HepG2 (cell line): ENCODE results near the gene PALM. TPM values are rescaled to one million over a fixed set of nuclear protein-coding genes. Genes with fewer than 3 reads are reported as not detected.

Source experiments
- ATF1 ChIP-seq: IDR thresholded peaks from 2 replicates; pipeline ENCODE4 v1.6.1; 2016; ENCODE audit warnings: mild to moderate bottlenecking, control low read depth
- ATF2 ChIP-seq: sonication (generic); formaldehyde crosslinking; IDR thresholded peaks from 2 replicates; pipeline ENCODE4 v1.4.0; 2020; ENCODE audit warnings: missing genetic modification reagents
- ATF7 ChIP-seq, 2 experiments: fragments of 450-650 bp in 1 of 2; sonication (generic) in 1 of 2; formaldehyde crosslinking in 1 of 2; IDR thresholded peaks; 2 replicates each; pipeline versions ENCODE4 v1.4.0 to v1.6.1; 2016 to 2020; ENCODE audit warnings: antibody characterized with exemption in 1 of 2, mild to moderate bottlenecking in 1 of 2, missing genetic modification reagents in 1 of 2
- CENPBD1 ChIP-seq: sonication (generic); formaldehyde crosslinking; IDR thresholded peaks from 2 replicates; pipeline ENCODE4 v1.8.0; 2022; ENCODE audit warnings: missing genetic modification reagents, low read depth, mild to moderate bottlenecking, borderline replicate concordance
- CHCHD3 ChIP-seq: sonication (generic); formaldehyde crosslinking; IDR thresholded peaks from 2 replicates; pipeline ENCODE4 v1.8.0; 2022; ENCODE audit warnings: mild to moderate bottlenecking, missing genetic modification reagents, moderate library complexity
- GRHL1 ChIP-seq: sonication (generic); formaldehyde crosslinking; conservative IDR thresholded peaks from 2 replicates; pipeline ENCODE4 v1.8.0; 2022; ENCODE audit warnings: missing genetic modification reagents
- GTF3A ChIP-seq: sonication (generic); formaldehyde crosslinking; conservative IDR thresholded peaks from 2 replicates; pipeline ENCODE4 v1.4.0; 2020; ENCODE audit warnings: mild to moderate bottlenecking, missing genetic modification reagents
- HMGXB4 ChIP-seq, 2 experiments: sonication (generic) in 1 of 2; formaldehyde crosslinking in 1 of 2; IDR thresholded peaks; 2 replicates each; pipeline versions ENCODE4 v1.4.0 to v1.6.1; 2018 to 2020; ENCODE audit warnings: missing genetic modification reagents in 2 of 2, borderline replicate concordance in 1 of 2, low read depth in 1 of 2, mild to moderate bottlenecking in 1 of 2, missing biosample characterization in 1 of 2
- ISL2 ChIP-seq: sonication (generic); formaldehyde crosslinking; IDR thresholded peaks from 2 replicates; pipeline ENCODE4 v1.5.0; 2020; ENCODE audit warnings: missing genetic modification reagents
- MAX ChIP-seq: IDR thresholded peaks from 2 replicates; pipeline ENCODE4 v1.6.1; 2012; ENCODE audit warnings: inconsistent platforms
- MEIS1 ChIP-seq: sonication (generic); formaldehyde crosslinking; IDR thresholded peaks from 2 replicates; pipeline ENCODE4 v1.9.0; 2021; ENCODE audit warnings: mild to moderate bottlenecking, missing genetic modification reagents, moderate library complexity, borderline replicate concordance
- NFE2L2 ChIP-seq: fragments of 150-350 bp; IDR thresholded peaks from 2 replicates; pipeline ENCODE4 v1.6.1; 2014; ENCODE audit warnings: low read length
- SAP130 ChIP-seq: IDR thresholded peaks from 2 replicates; pipeline ENCODE4 v1.6.1; 2016; ENCODE audit warnings: low read depth
- SRY ChIP-seq: sonication (generic); formaldehyde crosslinking; IDR thresholded peaks from 2 replicates; pipeline ENCODE4 v1.8.0; 2022; ENCODE audit warnings: mild to moderate bottlenecking, missing genetic modification reagents
- TEAD2 ChIP-seq: sonication (generic); formaldehyde crosslinking; IDR thresholded peaks from 2 replicates; pipeline ENCODE4 v1.9.0; 2021; ENCODE audit warnings: missing genetic modification reagents
- ZBTB49 ChIP-seq: sonication (generic); formaldehyde crosslinking; IDR thresholded peaks from 2 replicates; pipeline ENCODE4 v1.4.0; 2020; ENCODE audit warnings: missing genetic modification reagents, borderline replicate concordance
- ZMYM4 ChIP-seq: sonication (generic); formaldehyde crosslinking; IDR thresholded peaks from 2 replicates; pipeline ENCODE4 v1.8.1; 2023; ENCODE audit warnings: mild to moderate bottlenecking, missing genetic modification reagents
- ZNF256 ChIP-seq: sonication (generic); formaldehyde crosslinking; conservative IDR thresholded peaks from 2 replicates; pipeline ENCODE4 v1.4.0; 2020; ENCODE audit warnings: missing genetic modification reagents
- ZNF431 ChIP-seq: sonication (generic); formaldehyde crosslinking; IDR thresholded peaks from 2 replicates; pipeline ENCODE4 v1.9.0; 2022; ENCODE audit warnings: missing genetic modification reagents, low read depth, mild to moderate bottlenecking, borderline replicate concordance
- ZNF747 ChIP-seq: sonication (generic); formaldehyde crosslinking; IDR thresholded peaks from 2 replicates; pipeline ENCODE4 v1.8.1; 2023; ENCODE audit warnings: missing genetic modification reagents, mild to moderate bottlenecking, borderline replicate concordance
- polyA plus RNA-seq, 8 experiments: library from polyadenylated mRNA; depleted of rRNA in 3 of 8; stranded (reverse) in 7 of 8; unstranded in 1 of 8; fragments of >200 nt; fragmentation: Illumina TruSeq in 4 of 8; extraction: Trizol in 4 of 8; gene quantifications; 2 replicates each; pipeline versions ENCODE4 v1.2.1 to v1.2.3, GENCODE V29; 2011 to 2016; ENCODE audit warnings: low read depth in 4 of 8, missing spikeins in 1 of 8, mixed read lengths in 1 of 8; ENCODE audit not compliant: insufficient read depth in 1 of 8
- total RNA-seq, 5 experiments: library from RNA; depleted of rRNA; stranded (reverse); fragments of >200 nt; fragmentation: Illumina TruSeq; extraction: Trizol; gene quantifications; 2 replicates each; pipeline ENCODE4 v1.2.3, GENCODE V29; 2016; ENCODE audit warnings: low read depth in 1 of 5

PALM gene
- total and polyA plus RNA-seq, 2 of the 13 experiments (the other 11 are each of a cell fraction or from before 2014, with no cell fraction given): 4.0 to 9.7 TPM

- TF ChIP-seq HMGXB4 (CRISPR knock-in tag; IDR thresholded peaks at IDR 0.05; ENCODE audit: borderline replicate concordance in 1 of 2, low read depth in 1 of 2): peak; percentile 64 to 79; a peak in 3 of 4 replicates
- no peak for TF ChIP-seq NFE2L2
- TF ChIP-seq ZMYM4: peak; percentile 67; the same call in 1 of the 2 replicates
- TF ChIP-seq GTF3A: no peak
- TF ChIP-seq GRHL1 (CRISPR knock-in tag): no peak
- TF ChIP-seq ATF1 (CRISPR knock-in tag): no peak
- 0 out of 2 replicates have a peak, but pooled peaks have one; percentile 37 for TF ChIP-seq ISL2 (CRISPR knock-in tag)
- peak; percentile 95 for TF ChIP-seq MAX
- no peak for TF ChIP-seq ATF7 (IDR thresholded peaks at IDR 0.05)
- no peak for TF ChIP-seq ATF7 (CRISPR knock-in tag; IDR thresholded peaks at IDR 0.05)
- no peak for TF ChIP-seq ZNF431 (CRISPR knock-in tag)
- TF ChIP-seq ATF2: peak; percentile 73; the same call in 1 of the 2 replicates
- no peak for TF ChIP-seq SRY (CRISPR knock-in tag)
- no peak for TF ChIP-seq CENPBD1 (CRISPR knock-in tag)
- no peak; the same call in 1 of the 2 replicates for TF ChIP-seq ZNF256
- no peak for TF ChIP-seq MEIS1
- TF ChIP-seq ZNF747: no peak
- TF ChIP-seq SAP130 (CRISPR knock-in tag): peak; percentile 63
- TF ChIP-seq ZBTB49 (CRISPR knock-in tag): no peak
- no peak for TF ChIP-seq CHCHD3
- TF ChIP-seq TEAD2 (CRISPR knock-in tag): 0 out of 2 replicates have a peak, but pooled peaks have one; percentile 31
These were observed 43.8 kb upstream of the PALM start (continued) for GRCh38 chr19:664913-665443.
